HL-60 (cell line): ENCODE results near the gene SLC22A31.

ENCODE experiments used
- CTCF ChIP-seq: IDR thresholded peaks from one replicate; pipeline ENCODE4 v1.5.1; 2011; ENCODE audit warnings: low read length, control low read depth, inconsistent platforms; ENCODE audit not compliant: insufficient read depth
- GABPA ChIP-seq: IDR thresholded peaks from 2 replicates; pipeline ENCODE4 v1.6.1; 2012; ENCODE audit warnings: low read depth
- REST ChIP-seq: IDR thresholded peaks from 2 replicates; pipeline ENCODE4 v1.6.1; 2012; ENCODE audit warnings: low read depth; ENCODE audit not compliant: insufficient replicate concordance

- no peak for TF ChIP-seq CTCF
- no peak for TF ChIP-seq GABPA
- no peak for TF ChIP-seq REST
Observed at GRCh38 chr16:89233678-89234490, 33.5 kb upstream of the SLC22A31 start.
